K562 (cell line): ENCODE measurements around the gene FJX1. TPM values are rescaled to one million over a fixed set of nuclear protein-coding genes. Genes with fewer than 3 reads are reported as not detected.

ENCODE experiments used
- ASH1L ChIP-seq: fragments of 450-650 bp; IDR thresholded peaks from 2 replicates; pipeline ENCODE4 v1.6.1; 2018; ENCODE audit warnings: borderline replicate concordance, mild to moderate bottlenecking, low read depth; ENCODE audit not compliant: partially characterized antibody
- GATAD2B ChIP-seq: fragments of 450-650 bp; IDR thresholded peaks from 2 replicates; pipeline ENCODE4 v1.6.1; 2017; ENCODE audit warnings: mild to moderate bottlenecking, borderline replicate concordance
- NFRKB ChIP-seq: fragments of 450-650 bp; IDR thresholded peaks from 2 replicates; pipeline ENCODE4 v1.6.1; 2016; ENCODE audit warnings: low read depth
- NR2C2 ChIP-seq, 2 experiments: fragments of 200-800 bp in 1 of 2; sonication (Bioruptor generic) in 1 of 2; sonication (generic) in 1 of 2; formaldehyde crosslinking in 1 of 2; IDR thresholded peaks; 2 replicates each; pipeline versions ENCODE4 v1.6.1 to v1.8.0; 2016 to 2022; ENCODE audit warnings: mild to moderate bottlenecking in 1 of 2, missing compliant biosample characterization in 1 of 2, missing genetic modification characterization in 1 of 2, missing genetic modification reagents in 1 of 2
- NRF1 ChIP-seq, 2 experiments: fragments of 450-650 bp; IDR thresholded peaks in 1 of 2; conservative IDR thresholded peaks in 1 of 2; 2 replicates each; pipeline ENCODE4 v1.6.1; 2014; ENCODE audit warnings: mild to moderate bottlenecking in 2 of 2
- PRDM10 ChIP-seq: fragments of 450-650 bp; IDR thresholded peaks from 2 replicates; pipeline ENCODE4 v1.6.1; 2018; ENCODE audit not compliant: partially characterized antibody
- RBFOX2 ChIP-seq: fragments of 200-400 bp; formaldehyde crosslinking; IDR thresholded peaks from 2 replicates; pipeline ENCODE4 v1.6.1; 2017; ENCODE audit warnings: low read depth, mild to moderate bottlenecking, low read length, moderate library complexity
- SMARCB1 ChIP-seq: IDR thresholded peaks from 2 replicates; pipeline ENCODE4 v1.6.1; 2011; ENCODE audit warnings: improper control_type of control experiment, low read depth; ENCODE audit not compliant: insufficient read length
- ZNF253 ChIP-seq: fragments of 250-450 bp; sonication (Bioruptor Pico); conservative IDR thresholded peaks from 2 replicates; pipeline ENCODE4 v1.6.1; 2021; ENCODE audit warnings: mild to moderate bottlenecking
- ZNF3 ChIP-seq: fragments of 250-450 bp; sonication (Bioruptor Pico); IDR thresholded peaks from 2 replicates; pipeline ENCODE4 v1.5.0; 2021; ENCODE audit warnings: mild to moderate bottlenecking, moderate library complexity
- polyA plus RNA-seq, 8 experiments: library from polyadenylated mRNA; depleted of rRNA in 4 of 8; stranded (reverse) in 5 of 8; unstranded in 3 of 8; fragments of >200 nt; fragmentation: Nextera tagmentation in 2 of 8; fragmentation: Illumina TruSeq in 1 of 8; extraction: Ambion mirVana in 2 of 8; extraction: Trizol in 1 of 8; gene quantifications; 2 replicates each; pipeline versions ENCODE4 v1.2.1 to v1.2.3, GENCODE V29; 2011 to 2014; ENCODE audit warnings: inconsistent platforms in 1 of 8, missing spikeins in 1 of 8
- total RNA-seq, 7 experiments: library from RNA; depleted of rRNA in 6 of 7; stranded (reverse); fragments of >200 nt in 6 of 7; fragmentation: Illumina TruSeq in 2 of 7; extraction: Trizol in 2 of 7; gene quantifications; 2 replicates each; pipeline versions ENCODE4 v1.2.1 to v1.2.3, GENCODE V29; 2011 to 2021; ENCODE audit warnings: low replicate concordance in 1 of 7

Gene FJX1
- total and polyA plus RNA-seq, 9 of the 15 experiments (the other 6 are each of a cell fraction or from before 2014, with no cell fraction given) = 0.10 to 2.7 (median 0.72) TPM

DNA sequence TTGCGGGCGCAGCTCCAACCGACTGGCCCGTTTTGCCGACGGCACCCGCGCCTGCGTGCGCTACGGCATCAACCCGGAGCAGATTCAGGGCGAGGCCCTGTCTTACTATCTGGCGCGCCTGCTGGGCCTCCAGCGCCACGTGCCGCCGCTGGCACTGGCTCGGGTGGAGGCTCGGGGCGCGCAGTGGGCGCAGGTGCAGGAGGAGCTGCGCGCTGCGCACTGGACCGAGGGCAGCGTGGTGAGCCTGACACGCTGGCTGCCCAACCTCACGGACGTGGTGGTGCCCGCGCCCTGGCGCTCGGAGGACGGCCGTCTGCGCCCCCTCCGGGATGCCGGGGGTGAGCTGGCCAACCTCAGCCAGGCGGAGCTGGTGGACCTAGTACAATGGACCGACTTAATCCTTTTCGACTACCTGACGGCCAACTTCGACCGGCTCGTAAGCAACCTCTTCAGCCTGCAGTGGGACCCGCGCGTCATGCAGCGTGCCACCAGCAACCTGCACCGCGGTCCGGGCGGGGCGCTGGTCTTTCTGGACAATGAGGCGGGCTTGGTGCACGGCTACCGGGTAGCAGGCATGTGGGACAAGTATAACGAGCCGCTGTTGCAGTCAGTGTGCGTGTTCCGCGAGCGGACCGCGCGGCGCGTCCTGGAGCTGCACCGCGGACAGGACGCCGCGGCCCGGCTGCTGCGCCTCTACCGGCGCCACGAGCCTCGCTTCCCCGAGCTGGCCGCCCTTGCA, 1.0 kb downstream of the FJX1 start (continued):
- no peak for TF ChIP-seq NR2C2 (CRISPR knock-in tag; IDR thresholded peaks at IDR 0.05)
- TF ChIP-seq NR2C2 (tag; IDR thresholded peaks at IDR 0.05) = no peak
- TF ChIP-seq ZNF3 = no peak
- TF ChIP-seq NFRKB = no peak
- TF ChIP-seq ZNF253 (CRISPR knock-in tag) = no peak
- peak; percentile 64 to 72 for TF ChIP-seq NRF1 (conservative IDR thresholded peaks at IDR 0.05 in 1 of 2, IDR thresholded peaks at IDR 0.05 in 1 of 2)
- TF ChIP-seq RBFOX2 = peak; percentile 42
- no peak for TF ChIP-seq PRDM10
- TF ChIP-seq ASH1L = no peak
- TF ChIP-seq GATAD2B = no peak
- TF ChIP-seq SMARCB1 = no peak
